SK-N-SH treated with all-trans-retinoic acid at 6 μM for 48 hours (cell line): ENCODE results near the gene PIGN.

ENCODE experiments used
- ARNTL ChIP-seq: fragments of 450-650 bp; formaldehyde crosslinking; IDR thresholded peaks from 2 replicates; pipeline ENCODE4 v1.5.0; 2020; ENCODE audit warnings: low read depth, mild to moderate bottlenecking, moderate library complexity, borderline replicate concordance
- BACH2 ChIP-seq: fragments of 250-450 bp; sonication (Bioruptor Pico); IDR thresholded peaks from 2 replicates; pipeline ENCODE4 v1.9.0; 2021; ENCODE audit warnings: mild to moderate bottlenecking, borderline replicate concordance
- PATZ1 ChIP-seq: fragments of 250-450 bp; sonication (Bioruptor Pico); IDR thresholded peaks from 2 replicates; pipeline ENCODE4 v1.8.0; 2020; ENCODE audit warnings: mild to moderate bottlenecking, moderate library complexity, borderline replicate concordance
- POU6F1 ChIP-seq: fragments of 250-450 bp; sonication (Bioruptor Pico); IDR thresholded peaks from 2 replicates; pipeline ENCODE4 v1.8.0; 2021; ENCODE audit warnings: low read depth, mild to moderate bottlenecking, moderate library complexity, borderline replicate concordance
- TOX ChIP-seq: fragments of 250-450 bp; sonication (Bioruptor Pico); IDR thresholded peaks from 2 replicates; pipeline ENCODE4 v1.8.0; 2021; ENCODE audit warnings: mild to moderate bottlenecking, moderate library complexity, borderline replicate concordance
- ZFP3 ChIP-seq: fragments of 250-450 bp; sonication (Bioruptor Pico); IDR thresholded peaks from 2 replicates; pipeline ENCODE4 v1.5.0; 2020; ENCODE audit warnings: mild to moderate bottlenecking, moderate library complexity
- ZFP30 ChIP-seq: fragments of 450-650 bp; formaldehyde crosslinking; IDR thresholded peaks from 2 replicates; pipeline ENCODE4 v1.5.0; 2022; ENCODE audit warnings: mild to moderate bottlenecking, moderate library complexity
- ZNF565 ChIP-seq: fragments of 450-650 bp; formaldehyde crosslinking; conservative IDR thresholded peaks from 2 replicates; pipeline ENCODE4 v1.5.0; 2020; ENCODE audit warnings: low read depth, mild to moderate bottlenecking, moderate library complexity
- ZNF70 ChIP-seq: fragments of 450-650 bp; formaldehyde crosslinking; IDR thresholded peaks from 2 replicates; pipeline ENCODE4 v1.5.0; 2020; ENCODE audit warnings: mild to moderate bottlenecking, moderate library complexity
- ZNF8 ChIP-seq: fragments of 450-650 bp; formaldehyde crosslinking; IDR thresholded peaks from 2 replicates; pipeline ENCODE4 v1.5.0; 2020; ENCODE audit warnings: mild to moderate bottlenecking, moderate library complexity
- TF ChIP-seq, protein P1 (sequence below): fragments of 250-450 bp; sonication (Bioruptor Pico); IDR thresholded peaks from 2 replicates; pipeline ENCODE4 v1.5.1; 2020; ENCODE audit warnings: low read depth, mild to moderate bottlenecking, moderate library complexity

DNA sequence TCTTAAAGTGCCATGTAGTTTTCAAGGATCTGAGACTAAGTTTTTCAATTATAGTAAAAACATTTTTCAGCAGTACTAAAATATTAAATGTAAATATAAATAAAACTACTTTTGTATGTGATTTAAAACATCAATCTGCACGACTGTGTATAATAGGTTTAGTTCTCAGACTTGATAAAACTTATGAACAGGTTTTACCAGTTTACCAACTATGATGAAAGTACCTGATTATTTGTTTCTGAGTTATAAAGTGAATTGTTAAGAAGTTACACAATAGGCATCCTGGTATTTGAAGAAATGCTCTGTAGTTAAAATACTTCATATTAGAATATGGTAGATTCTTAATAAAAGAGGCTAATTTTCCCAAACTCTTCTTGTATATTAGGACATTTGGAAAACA is 15.0 kb upstream of the PIGN start:
- TF ChIP-seq ZFP3 (CRISPR knock-in tag) (no peak), PATZ1 (CRISPR knock-in tag) (no peak), TOX (CRISPR knock-in tag) (no peak), ZNF8 (CRISPR knock-in tag) (no peak), ZFP30 (no peak), ARNTL (CRISPR knock-in tag) (no peak), ZNF70 (no peak), POU6F1 (CRISPR knock-in tag) (no peak), BACH2 (no peak), ZNF565 (CRISPR knock-in tag) (no peak)
- TF ChIP-seq, protein P1, sequence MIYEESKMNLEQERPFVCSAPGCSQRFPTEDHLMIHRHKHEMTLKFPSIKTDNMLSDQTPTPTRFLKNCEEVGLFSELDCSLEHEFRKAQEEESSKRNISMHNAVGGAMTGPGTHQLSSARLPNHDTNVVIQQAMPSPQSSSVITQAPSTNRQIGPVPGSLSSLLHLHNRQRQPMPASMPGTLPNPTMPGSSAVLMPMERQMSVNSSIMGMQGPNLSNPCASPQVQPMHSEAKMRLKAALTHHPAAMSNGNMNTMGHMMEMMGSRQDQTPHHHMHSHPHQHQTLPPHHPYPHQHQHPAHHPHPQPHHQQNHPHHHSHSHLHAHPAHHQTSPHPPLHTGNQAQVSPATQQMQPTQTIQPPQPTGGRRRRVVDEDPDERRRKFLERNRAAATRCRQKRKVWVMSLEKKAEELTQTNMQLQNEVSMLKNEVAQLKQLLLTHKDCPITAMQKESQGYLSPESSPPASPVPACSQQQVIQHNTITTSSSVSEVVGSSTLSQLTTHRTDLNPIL (CRISPR knock-in tag), result no peak
